Right cardiac atrium (tissue), 5 donors: ENCODE measurements around the gene TGFBRAP1. TPM values are rescaled to one million over a fixed set of nuclear protein-coding genes. Genes with fewer than 3 reads are reported as not detected.
A peak's percentile ranks its signal among the peaks of the same experiment; 100 is the strongest.

Experiments used
- ATAC-seq, 2 donors: fragments of 200-7000 bp; cut with Tn5 transposase; one replicate each; pipeline versions ENCODE4 v1.8.0 to v1.9.1; 2020; ENCODE audit warnings: moderate library complexity in 2 of 2, mild to moderate bottlenecking in 1 of 2
- DNase-seq, 3 donors: peaks; one replicate each; pipeline ENCODE4 v3.0.0-alpha.2; 2020
- H3K27ac ChIP-seq: one replicate; pipeline ENCODE4 v1.5.1; 2013; ENCODE audit warnings: mild to moderate bottlenecking, low read length, control low read depth, moderate library complexity
- H3K27me3 ChIP-seq: one replicate; pipeline ENCODE4 v1.6.1; 2013; ENCODE audit not compliant: control insufficient read depth, insufficient read depth
- H3K4me1 ChIP-seq: one replicate; pipeline ENCODE4 v1.6.1; 2013; ENCODE audit warnings: low read length; ENCODE audit not compliant: control insufficient read depth, insufficient read depth
- H3K4me3 ChIP-seq: one replicate; pipeline ENCODE4 v1.5.1; 2013; ENCODE audit warnings: low read length, control low read depth
- H3K9me3 ChIP-seq: one replicate; pipeline ENCODE4 v1.6.1; 2013; ENCODE audit warnings: low read length; ENCODE audit not compliant: control insufficient read depth
- WGBS: extraction: QIAGEN DNeasy Blood & Tissue Kit; methylation state at CpG from one replicate; pipeline ENCODE4 v1.1.7; 2013; 5-methylcytosine and 5-hydroxymethylcytosine counted together
- intact Hi-C, 4 donors: fragments of 100-400 bp; cut with DNase I; formaldehyde crosslinking; loops; one replicate each; pipeline versions ENCODE4 v1.11.0 to v1.14.0; 2022 to 2023
- polyA plus RNA-seq: library from polyadenylated mRNA; stranded (reverse); fragments of 200-250 nt; gene quantifications from one replicate; pipeline ENCODE4 v1.2.3, GENCODE V29; 2013
- total RNA-seq, 4 donors: library from RNA; stranded (reverse); fragmentation: NEBNext Ultra II Directional; extraction: Animal tissue kit (Norgen Biotek cat#: 25700); gene quantifications; one replicate each; pipeline ENCODE4 v1.2.1, GENCODE V29; 2021
- donor health status: healthy with polysubstance abuse.
- donor health status: DM: no; HTN: yes; CAD: no.
- donor health status: DM: no; HTN: no; CAD: no.
- donor health status: DM: no; HTN: yes; CAD: no; lungs with severe emphysema.
- donor health status: DM: yes; HTN: yes; CAD: no.

The TGFBRAP1 gene
- total and polyA plus RNA-seq, 5 donors: 3.6 to 12.5 (median 11.5) TPM

GRCh38 chr2:105236060-105236424 is 93.5 kb downstream of the TGFBRAP1 start:
- H3K4me3 ChIP-seq: no peak overlapping the region
- 45% methylated on average over 5 of the region's 5 CpGs for WGBS
- H3K27ac ChIP-seq: no peak overlapping the region
- H3K27me3 ChIP-seq: no peaks in the 10 kb centered on the region
- intact Hi-C loops: loop anchor here in 2 of 4 donors (2.0 kb wide), 2 partner anchors 119 to 121 kb away; no protein-coding TSS in a partner anchor
- DNase-seq: no peak
- no peak for ATAC-seq
- no peaks in the 10 kb centered on the region for H3K9me3 ChIP-seq
- H3K4me1 ChIP-seq: no peaks in the 10 kb centered on the region

- Histone ChIP-seq H3K27me3 (no peaks in the 10 kb centered on the region), H3K27ac (no peak overlapping the region), H3K4me3 (no peak overlapping the region), H3K9me3 (no peaks in the 10 kb centered on the region), H3K4me1 (no peaks in the 10 kb centered on the region)
- 8% methylated on average over 12 of the region's 12 CpGs for WGBS
- DNase-seq (peak; percentile 80 to 93 (median 81)), ATAC-seq (peak; percentile 64 to 71)
- intact Hi-C loops: loop anchor here in 3 of 4 donors (2.0 kb wide), 2 partner anchors 119 to 121 kb away; no protein-coding TSS in a partner anchor
These were observed 94.0 kb downstream of the TGFBRAP1 start for GRCh38 chr2:105235388-105236059.

GRCh38 chr2:105231232-105231619 is 98.3 kb downstream of the TGFBRAP1 start:
- Histone ChIP-seq H3K27me3 (no peaks in the 10 kb centered on the region), H3K9me3 (no peaks in the 10 kb centered on the region), H3K4me1 (no peaks in the 10 kb centered on the region), H3K4me3 (no peak overlapping the region), H3K27ac (no peak overlapping the region)
- intact Hi-C loops: loop anchor here in 1 of 4 donors (5.0 kb wide), 1 partner anchor 114 kb away; no protein-coding TSS in a partner anchor
- no peak for DNase-seq
- 32% methylated on average over 3 of the region's 3 CpGs for WGBS
- ATAC-seq: no peak

- Histone ChIP-seq H3K27ac (no peak overlapping the region), H3K4me3 (no peak overlapping the region), H3K27me3 (no peaks in the 10 kb centered on the region), H3K4me1 (no peaks in the 10 kb centered on the region), H3K9me3 (no peaks in the 10 kb centered on the region)
- WGBS: 61% methylated on average over 9 of the region's 9 CpGs
- ATAC-seq (no peak), DNase-seq (no peak)
- intact Hi-C loops: no loop called here
These were observed 105.1 kb downstream of the TGFBRAP1 start for GRCh38 chr2:105224444-105224843.

- 39% methylated on average over 3 of the region's 3 CpGs for WGBS
- ATAC-seq (no peak), DNase-seq (no peak)
- intact Hi-C loops: no loop called here
- H3K4me1 ChIP-seq: no peaks in the 10 kb centered on the region
- H3K27me3 ChIP-seq: no peaks in the 10 kb centered on the region
- H3K27ac ChIP-seq: no peak overlapping the region
- no peaks in the 10 kb centered on the region for H3K9me3 ChIP-seq
- H3K4me3 ChIP-seq: no peak overlapping the region
These were observed 108.9 kb downstream of the TGFBRAP1 start for GRCh38 chr2:105220604-105221003.

GRCh38 chr2:105215586-105216192 is 113.8 kb downstream of the TGFBRAP1 start:
- Histone ChIP-seq H3K9me3 (no peaks in the 10 kb centered on the region), H3K27ac (no peak overlapping the region), H3K27me3 (no peaks in the 10 kb centered on the region), H3K4me3 (no peak overlapping the region), H3K4me1 (no peaks in the 10 kb centered on the region)
- DNase-seq (no peak), ATAC-seq (no peak)
- intact Hi-C loops: no loop called here
- WGBS: 60% methylated on average over 5 of the region's 5 CpGs

Other genes with a start within 250 kb of the TGFBRAP1 start
- gene GPR45, start 88.0 kb downstream of the TGFBRAP1 start, total RNA-seq: not detected
- gene GPR45, start 88.0 kb downstream of the TGFBRAP1 start, polyA plus RNA-seq: not detected
- gene C2orf49, start 7.8 kb upstream of the TGFBRAP1 start, total RNA-seq: 10 to 100 TPM; 13.2 to 20.3 (median 17.0) TPM
- 15.8 TPM for gene C2orf49, start 7.8 kb upstream of the TGFBRAP1 start, polyA plus RNA-seq
- gene FHL2, start 69.3 kb upstream of the TGFBRAP1 start, total RNA-seq: 100 to 1,000 TPM; 423 to 631 (median 511) TPM
- 410 TPM for gene FHL2, start 69.3 kb upstream of the TGFBRAP1 start, polyA plus RNA-seq